Effector CD8-positive, alpha-beta T cell (primary cell): ENCODE data around the gene FNDC8.
"Not testable (repeated sequence)": the region's sequence is repeated elsewhere in the genome, so short reads cannot be mapped to it uniquely, and the experiment has no call there.

Source experiments
- DNase-seq: peaks from one replicate; lab custom pipeline; 2025; lab: John Stamatoyannopoulos, UW

The FNDC8 gene

DNA sequence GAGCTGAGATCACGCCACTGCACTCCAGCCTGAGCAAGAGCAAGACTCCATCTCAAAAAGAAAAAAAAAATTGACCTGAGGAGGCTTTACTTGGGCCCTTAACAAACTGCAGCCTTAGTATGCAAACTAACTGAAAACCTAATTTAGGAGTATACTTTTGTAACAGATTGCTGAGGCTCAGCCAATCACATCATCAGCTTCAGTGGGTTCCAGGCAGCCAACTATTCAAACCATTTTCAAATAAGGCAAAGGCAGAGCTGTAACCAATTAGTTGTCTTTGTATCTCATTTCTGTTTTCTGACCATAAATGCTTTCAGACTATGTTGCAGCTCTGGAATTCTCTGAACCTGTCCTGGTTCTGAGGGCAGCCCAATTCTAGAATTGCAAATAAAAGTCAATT, 25.7 kb upstream of the FNDC8 start:
- no peak for DNase-seq

DNA sequence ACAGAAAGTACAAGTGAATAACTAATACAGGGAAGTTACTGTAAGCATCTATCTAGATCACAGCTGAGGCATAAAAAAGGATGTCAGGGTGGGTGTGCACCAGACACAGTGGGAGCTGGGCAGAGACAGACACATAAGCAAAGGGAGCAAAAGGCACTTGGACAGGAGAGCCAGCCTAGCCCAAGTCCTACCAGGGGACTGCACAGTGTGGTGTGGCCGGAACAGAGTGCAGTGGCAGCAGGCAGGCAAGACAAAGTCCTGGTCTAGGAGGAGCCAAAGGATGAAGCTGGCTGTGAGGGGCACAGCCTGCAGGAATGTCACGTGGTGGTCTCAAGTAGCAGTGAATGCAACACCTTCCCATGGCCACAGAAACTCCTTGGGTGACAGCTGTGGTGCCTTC, 23.6 kb upstream of the FNDC8 start:
- no peak for DNase-seq

DNA sequence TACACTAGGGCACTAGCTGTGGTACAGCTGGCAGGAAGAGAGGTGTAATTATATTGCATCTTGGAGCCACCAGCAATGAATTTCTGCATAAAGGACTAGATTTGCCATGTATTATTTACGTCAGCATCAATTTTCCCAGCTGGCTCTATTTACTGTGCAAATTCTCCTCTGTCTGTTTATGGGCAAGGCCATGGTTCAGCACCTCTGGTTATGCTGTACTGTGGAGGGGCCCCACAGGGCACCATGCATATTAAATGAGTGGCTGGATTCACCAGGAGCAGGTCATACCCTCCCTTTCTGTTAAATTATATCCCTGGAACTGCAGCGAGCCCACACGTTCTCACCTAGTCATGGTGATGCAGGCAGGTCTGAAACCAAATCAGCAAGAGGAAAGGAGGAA, 21.5 kb upstream of the FNDC8 start:
- DNase-seq = no peak

DNA sequence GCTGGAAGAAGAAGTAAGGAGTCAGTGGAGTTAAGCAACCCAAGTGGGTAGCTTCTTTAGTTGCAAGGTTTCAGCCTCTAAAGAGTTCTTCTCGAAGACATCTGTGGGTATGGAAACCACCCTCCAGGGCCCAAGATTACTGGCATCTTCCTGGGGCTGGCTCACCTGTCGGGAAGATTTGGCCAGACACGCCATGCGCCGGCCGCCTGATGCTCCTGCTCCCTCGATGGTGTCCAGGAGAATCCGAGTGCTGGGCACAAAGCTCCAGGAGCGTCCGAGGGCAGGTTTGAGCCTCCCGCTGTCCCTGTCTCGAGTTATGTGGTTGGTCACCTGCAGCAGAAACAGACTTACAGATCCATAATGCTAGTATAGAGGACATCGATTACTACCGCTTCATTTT, 20.4 kb upstream of the FNDC8 start:
- DNase-seq = no peak

DNA sequence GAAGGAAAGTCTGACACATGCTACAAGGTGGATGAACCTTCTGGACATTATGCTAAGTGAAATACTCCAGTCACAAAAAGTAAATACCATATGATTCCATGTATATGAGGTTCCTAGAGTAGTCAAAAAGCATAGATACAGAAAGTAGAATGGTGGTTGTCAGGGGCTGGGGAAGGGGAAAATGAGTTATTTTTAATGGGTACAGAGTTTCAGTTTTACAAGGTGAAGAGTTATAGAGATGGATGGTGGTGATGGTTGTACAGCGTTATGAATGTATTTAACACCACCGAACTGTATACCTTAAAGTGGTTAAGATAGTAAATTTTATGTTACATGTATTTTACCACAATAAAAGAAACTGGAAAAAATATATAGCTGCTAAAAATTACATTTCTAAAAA, 19.7 kb upstream of the FNDC8 start:
- no peak for DNase-seq

DNA sequence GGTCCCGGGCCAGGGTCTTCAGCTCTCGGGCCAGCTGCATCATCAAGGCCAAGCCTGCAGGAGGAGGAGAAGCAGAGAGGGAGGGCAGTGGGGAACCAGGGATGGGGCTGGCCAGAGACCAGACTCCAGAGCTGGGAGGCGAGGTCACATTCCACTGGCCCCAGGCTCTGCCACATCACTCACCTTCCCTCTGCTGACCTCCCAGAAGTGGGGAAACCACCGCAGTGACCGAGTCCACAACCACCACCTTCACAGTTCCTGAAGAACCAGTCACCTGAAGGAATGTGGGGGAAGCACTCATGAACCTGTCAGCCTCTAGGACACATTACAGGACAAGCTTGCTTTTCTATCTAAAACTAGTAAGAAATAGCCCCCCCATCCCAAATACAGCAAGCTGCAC, 18.1 kb upstream of the FNDC8 start:
- no peak for DNase-seq

DNA sequence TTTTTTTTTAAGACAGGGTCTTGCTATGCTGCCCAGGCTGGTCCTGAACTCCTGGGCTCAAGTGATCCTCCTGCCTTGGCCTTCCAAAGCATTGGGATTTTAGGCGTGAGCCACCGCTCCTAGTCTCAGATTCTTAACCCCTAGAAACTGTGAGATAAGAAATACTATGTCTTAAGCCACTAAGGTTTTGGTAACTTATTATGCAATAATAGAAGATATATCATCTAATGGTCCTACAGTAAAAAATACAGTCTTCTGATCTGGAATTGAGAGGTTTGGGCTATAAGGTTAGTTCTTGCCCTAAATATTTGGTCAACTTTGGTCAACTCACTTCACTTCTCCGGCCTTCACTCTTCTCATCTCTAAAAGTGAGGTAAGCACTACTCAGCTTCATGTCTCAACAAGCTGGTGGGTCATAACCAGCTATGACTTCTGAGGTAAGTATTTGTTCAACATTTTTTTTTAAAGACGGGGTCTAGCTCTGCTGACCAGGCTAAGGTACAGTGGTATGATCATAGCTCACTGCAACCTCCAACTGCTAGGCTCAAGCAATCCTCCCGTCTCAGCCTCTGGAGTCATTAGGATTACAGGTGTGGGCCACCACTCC, 16.5 kb upstream of the FNDC8 start:
- no peak for DNase-seq

DNA sequence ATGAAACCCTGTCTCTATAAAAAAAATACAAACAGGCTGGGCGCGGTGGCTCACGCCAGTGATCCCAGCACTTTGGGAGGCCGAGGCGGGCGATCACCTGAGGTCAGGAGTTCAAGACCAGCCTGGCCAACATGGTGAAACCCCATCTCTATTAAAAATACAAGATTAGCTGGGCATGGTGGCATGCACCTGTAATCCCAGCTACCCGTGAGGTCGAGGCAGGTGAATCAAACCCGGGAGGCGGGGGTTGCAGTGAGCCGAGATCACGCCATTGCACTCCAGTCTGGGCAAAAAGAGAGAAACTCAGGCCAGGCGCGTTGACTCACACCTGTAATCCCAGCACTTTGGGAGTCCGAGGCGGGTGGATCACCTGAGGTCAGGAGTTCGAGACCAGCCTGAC, 10.6 kb upstream of the FNDC8 start:
- DNase-seq = not testable (repeated sequence)

DNA sequence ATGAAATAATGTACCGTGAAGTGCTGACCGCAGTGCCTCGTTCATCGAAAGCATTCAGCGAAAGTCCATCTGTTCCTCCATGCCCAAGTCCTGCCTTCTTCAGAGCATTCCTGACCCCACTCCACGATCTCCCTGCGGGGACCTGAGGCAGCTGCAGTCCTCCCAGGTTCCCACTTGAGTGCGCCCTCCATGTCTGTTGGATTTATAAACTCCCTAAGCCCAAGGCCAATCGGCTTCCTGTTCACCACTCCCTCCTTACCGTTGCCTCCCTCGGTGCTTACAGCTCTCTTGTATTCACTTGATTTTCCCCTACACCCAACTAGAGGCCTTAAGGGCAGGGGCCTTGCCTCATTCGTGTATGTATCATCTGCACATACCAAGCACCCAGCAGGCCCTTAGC, 4.6 kb upstream of the FNDC8 start:
- DNase-seq = no peak

DNA sequence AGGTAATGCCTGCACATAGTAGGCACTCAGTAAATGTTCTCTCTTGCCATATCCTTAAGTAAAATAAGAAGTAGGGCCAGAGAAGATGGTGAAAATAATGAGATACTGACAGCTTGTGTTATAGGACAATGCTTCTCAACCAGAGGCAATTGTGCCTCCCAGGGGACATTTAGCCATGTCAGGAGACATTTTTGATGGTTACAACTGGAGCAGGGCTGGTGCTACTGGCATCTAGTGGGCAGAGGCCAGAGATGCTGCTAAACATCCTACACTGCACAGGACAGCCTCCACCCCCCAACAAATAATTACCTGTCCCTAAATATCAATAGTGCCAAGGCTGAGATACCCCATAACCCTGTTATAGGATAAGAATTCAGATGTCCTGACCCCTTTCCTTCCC, 3.4 kb upstream of the FNDC8 start:
- DNase-seq = no peak

DNA sequence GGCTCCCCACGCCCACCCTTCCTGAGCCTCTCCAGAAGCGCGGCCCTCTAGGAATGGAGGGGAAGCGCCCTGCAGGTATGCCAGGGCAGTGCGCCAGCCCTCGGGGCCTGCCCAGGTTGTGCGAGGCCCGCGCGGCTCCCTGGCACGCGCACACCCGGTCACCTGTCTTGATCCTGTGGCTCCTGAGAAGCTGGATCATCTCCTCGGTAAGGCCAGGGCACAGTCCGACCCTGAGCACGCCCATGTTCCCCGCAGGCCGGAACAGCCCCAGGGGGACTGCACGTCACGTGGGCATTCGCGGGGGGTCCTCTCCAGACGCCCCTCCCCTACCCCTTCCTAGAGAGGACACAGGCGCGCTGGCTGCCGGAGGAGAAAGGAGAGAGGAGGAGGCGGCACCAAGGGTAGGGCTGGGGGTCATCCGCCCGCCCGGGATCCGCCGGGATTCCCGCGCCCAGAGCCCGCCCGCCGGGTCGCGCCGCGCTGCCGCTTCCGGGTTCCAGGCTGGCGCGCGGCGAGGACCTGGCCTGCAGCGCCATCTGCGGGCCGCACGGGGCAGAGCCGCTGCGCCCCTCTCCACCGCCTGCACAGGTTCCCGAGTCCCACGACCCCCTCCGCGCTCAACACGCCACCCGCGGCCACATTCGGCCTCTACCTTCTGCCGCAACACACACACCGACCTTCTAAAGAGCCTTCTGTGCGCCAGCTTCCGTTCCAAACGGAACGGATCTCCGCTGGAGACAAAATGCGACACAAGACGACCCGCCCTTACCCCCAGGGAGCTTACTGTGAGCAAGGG, 1.8 kb upstream of the FNDC8 start, which contains the start of gene RAD51D:
TSS of gene RAD51D (minus strand) at position 491 of the 796 bp plus-strand sequence. CDS start at position 244, 247 bp downstream.
- DNase-seq = peak; percentile 67

DNA sequence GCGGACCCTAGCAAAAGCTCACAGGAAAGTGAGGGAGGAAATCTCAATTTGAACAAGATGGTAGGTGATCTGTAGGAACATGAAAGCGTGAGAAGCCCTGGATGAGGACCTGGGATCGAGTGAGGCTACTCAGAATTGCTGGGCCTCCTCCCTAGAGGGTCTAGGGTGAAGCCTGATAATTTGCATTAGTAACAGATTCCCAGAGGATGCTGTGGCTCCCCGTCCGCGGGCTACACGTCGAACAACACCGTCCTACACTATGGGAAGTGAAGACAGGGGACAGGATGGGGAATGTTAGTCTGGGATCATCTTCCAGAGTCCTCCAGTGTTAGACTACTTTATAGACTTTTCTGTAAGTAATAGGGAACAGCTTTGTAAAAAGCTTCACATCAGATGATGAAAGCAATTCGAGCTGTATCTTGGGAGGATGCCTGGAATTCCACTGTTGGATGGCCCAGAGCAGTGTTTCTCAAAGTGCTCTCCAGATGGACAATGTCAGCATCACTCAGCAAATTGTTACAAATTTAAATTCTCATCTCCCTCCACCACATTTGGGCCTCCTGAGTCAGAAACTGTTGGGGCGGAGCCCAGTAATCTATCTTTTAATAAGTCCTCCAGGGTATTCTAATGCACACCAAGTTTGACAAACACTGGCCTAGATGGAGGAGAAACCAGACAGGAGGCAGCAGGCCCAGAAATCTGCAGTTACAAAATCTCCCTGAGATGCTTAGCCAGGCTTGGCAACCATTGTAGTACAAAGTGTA, 6.5 kb downstream of the FNDC8 start:
- no peak for DNase-seq

DNA sequence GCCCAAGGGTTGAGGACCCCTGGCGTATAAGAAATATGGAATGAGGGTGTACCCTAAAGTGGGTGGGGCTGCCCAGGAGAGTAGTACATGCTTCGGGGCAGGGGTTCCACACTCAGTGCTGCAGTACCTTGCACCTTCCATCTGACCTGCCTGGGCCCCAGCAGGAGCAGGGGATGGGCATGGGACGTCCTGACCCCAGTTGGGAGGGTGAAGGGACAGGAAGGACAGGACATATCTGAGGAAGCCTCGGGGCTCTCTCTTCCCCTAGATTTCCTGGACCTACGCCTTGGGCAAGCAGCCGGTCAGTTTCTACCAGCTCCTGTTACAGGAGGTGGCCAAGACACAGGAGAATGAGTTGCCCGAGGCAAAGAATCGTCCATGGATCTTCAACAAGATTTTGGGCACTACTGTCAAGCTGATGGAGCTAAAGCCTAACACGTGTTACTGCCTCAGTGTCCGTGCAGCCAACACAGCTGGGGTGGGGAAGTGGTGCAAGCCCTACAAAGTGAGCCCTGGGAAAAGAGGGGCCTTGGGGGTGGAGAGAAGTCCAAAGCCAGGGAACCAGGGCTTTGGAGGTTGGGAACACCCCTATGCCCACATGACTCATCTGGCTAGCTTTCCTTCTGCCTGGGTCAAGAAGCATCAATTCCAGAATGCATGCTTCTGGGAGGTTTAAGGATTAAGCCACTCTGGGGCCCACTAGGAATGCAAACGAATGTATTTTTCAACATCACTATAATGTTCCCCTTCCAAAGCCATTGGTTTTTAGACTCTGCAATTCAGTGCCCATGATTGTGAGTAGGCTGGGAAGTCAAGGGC, 7.9 kb downstream of the FNDC8 start:
- no peak for DNase-seq

DNA sequence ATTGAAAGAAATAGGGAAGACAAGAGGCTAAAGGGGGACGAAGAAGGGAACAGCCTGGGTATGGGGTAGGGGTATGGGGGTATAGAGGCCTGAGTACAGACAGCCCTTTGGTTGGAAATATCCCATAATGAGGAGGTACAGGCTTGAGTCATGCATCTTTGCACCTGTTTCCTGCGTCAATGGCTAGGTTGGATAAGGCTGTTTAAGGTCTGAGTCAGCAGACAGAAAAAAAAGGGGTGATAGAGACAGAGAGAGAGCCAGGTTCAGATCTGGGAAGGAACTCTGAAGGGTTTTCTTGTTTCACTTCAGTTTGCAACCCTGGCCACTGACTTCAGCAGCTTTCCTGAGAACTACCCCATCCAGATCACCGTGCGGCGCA, 8.5 kb downstream of the FNDC8 start:
- no peak for DNase-seq

DNA sequence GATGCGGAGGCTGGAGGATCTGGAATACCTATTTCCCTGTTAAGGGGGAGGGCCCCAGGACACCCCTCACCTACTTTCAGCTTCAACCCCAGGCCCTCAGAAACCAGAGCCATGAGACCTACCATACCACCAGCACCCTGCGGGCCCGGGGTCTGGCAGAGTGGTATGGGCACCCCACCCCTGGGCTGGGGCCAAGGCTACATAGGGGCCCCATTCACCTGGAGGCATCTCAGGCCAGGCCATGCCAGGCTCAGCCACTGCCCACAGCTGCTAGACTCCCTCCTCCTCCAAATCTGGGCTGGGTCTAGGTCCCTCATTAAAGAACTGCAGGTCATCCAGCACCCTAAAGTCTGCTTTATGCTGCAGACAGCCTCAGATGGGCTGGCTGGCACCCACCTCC, 9.0 kb downstream of the FNDC8 start:
- no peak for DNase-seq

DNA sequence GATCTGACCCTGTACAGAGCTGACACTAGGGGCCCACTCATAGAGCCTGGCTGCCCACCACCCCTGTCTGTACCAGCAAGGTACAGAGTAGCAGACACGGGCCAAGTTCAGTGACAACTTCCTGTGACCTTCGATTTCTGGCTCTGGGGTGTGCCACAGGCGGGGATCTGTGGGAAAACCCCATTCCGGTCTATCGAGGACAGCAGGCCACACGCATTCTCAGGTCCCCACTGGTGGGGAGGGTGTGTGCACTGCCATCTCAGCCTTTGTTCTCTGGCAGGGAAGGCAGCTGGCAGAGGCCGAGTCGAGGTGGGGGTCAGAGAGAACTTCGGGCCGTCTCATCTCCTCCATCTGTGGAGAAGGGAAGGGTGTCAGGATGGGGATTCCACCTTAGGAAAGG, 10.7 kb downstream of the FNDC8 start:
- no peak for DNase-seq

DNA sequence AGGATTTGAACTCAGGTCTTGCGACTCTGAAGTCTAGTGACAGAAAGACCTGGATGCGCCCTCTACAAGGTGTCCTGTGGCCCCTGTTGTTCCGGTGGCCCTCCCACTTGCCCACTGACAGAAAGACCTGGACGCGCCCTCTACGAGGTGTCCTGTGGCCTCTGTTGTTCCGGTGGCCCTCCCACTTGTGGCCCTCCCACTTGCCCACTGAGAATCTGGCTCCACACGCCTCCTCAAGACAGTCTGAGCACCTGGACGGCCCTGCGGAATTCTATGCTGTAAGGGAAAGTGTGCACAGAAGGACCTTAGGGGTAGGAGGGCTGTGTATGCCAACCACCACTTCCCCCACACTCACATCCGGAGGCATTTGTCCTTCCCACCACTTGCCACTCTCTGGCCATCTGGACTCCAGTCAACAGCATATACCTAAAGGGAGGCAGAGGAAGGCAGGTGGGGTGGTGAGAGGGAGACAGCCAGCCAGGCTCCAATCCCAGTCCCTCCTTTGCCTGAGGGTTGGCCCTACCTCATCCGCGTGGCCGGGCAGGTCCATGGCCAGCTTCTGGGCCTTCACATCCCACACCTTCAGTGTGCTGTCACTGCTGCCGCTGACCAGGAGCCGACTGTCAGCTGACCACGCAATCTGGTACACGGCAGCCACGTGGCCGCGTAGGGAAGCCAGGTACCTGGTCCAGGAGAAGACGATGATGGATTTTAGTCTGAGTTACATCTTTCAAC, 11.6 kb downstream of the FNDC8 start:
- no peak for DNase-seq

DNA sequence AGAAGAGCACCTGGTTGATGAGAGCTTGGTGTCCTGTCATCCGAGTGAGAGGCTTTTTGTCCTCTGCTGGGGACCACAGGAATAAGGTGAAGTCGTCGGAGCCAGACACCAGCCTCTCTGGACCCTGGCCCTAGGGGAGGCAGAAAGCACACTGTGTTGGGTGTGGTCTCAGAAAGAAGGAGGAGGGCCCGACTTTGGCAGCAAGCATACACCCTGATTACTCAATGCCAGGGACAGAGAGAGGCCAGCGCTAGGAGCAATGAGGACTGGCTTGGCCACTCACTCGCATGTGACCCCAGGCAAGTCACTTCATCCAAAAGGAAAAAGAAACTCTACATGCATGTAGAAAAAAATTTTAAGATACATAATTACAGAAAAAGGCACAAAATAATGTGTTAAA, 13.9 kb downstream of the FNDC8 start:
- no peak for DNase-seq

DNA sequence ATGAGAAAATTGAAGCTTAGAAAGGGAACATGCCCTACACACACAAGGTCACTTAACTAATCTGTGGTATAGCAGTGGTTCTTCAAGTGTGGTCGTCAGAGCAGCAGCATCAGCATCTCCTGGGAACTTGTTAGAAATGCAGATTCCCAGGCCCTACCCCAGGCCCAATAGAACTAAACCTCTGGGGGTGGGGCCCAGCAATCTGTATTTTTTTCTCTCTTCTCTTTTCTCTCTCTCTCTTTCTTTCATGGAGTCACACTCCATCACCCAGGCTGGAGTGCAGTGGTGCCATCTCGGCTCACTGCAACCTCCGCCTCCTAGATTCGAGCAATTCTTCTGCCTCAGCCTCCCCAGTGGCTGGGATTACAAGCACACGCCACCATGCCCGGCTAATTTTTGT, 16.8 kb downstream of the FNDC8 start:
- DNase-seq = no peak

DNA sequence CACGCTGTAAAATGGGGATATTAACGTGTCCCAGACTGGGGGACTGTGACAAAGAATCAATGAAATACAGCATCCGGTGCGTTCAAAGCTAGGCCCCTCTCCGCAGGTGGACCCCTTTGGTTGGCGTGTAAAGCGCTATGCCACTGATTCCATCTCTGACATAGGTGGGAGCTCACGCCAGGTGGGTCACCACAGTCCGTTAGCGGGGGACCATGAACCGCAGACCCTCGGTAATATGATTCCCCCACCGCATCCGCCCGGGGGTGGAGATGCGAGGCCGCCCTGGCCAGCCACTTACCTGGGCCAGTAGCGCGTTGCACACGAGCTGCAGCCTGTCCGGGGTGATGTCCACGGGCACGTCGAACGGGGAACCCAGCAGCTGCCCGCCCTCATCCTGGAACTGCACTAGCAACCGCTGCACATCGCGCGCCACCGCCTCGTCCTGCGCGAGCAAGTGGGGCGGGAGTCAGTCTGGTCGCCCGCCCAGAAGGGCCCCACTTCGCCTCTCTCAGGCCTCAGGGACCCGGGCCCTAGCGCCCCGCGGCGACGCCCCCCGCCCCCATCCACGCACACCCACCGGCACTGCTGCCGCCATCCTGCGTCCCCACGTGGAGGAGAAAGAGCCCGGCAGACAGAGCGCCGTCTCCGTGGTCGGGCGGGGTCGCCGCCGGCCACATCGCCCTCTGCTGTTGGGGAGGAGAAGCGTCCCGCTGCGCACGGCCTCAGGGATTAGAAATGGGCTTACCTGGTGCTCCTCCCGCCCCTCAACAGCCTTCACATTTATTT, 20.5 kb downstream of the FNDC8 start, which contains the start of gene NLE1:
TSS of gene NLE1 (minus strand) at position 623 of the 786 bp plus-strand sequence. CDS start at position 595, 28 bp downstream.
- DNase-seq = peak; percentile 76

DNA sequence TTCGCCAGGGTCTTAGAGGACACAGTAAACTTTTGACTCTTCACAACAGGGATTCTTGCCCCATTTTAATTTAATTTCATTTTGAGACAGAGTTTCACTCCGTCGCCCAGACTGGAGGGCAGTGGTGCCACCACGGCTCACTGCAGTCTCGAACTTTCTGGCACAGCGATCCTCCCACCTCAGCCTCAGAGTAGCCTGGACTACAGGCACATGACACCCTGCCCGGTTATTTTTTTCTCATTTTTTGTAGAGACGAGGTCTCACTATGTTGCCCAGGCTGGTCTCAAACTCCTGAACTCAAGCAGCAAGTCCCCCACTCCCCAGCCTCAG, 21.0 kb downstream of the FNDC8 start:
- DNase-seq = no peak
